Spleen (tissue), 11 donors: Measurements from ENCODE around the gene WDR41. TPM values are rescaled to one million over a fixed set of nuclear protein-coding genes. Genes with fewer than 3 reads are reported as not detected.
"Not testable (repeated sequence)": the region's sequence is repeated elsewhere in the genome, so short reads cannot be mapped to it uniquely, and the experiment has no call there.

Experiments used
- DNase-seq: peaks from one replicate; pipeline ENCODE4 v3.0.0-alpha.2; 2020
- H3K27ac ChIP-seq, 8 donors: fragments of 200-600 bp; sonication (generic) in 7 of 8; 1 replicate in 4 of 8; 2 replicates in 4 of 8; pipeline versions ENCODE4 v1.5.0 to v1.8.0; 2016 to 2021; ENCODE audit warnings: inconsistent platforms in 4 of 8, mild to moderate bottlenecking in 4 of 8, moderate library complexity in 1 of 8
- H3K27me3 ChIP-seq, 7 donors: fragments of 200-600 bp; sonication (generic) in 6 of 7; replicated peaks in 1 of 7; 1 replicate in 4 of 7; 2 replicates in 3 of 7; pipeline versions ENCODE4 v1.5.0 to v1.8.0; 2016 to 2021; ENCODE audit warnings: inconsistent platforms in 3 of 7, mild to moderate bottlenecking in 1 of 7
- H3K36me3 ChIP-seq, 6 donors: fragments of 200-600 bp; sonication (generic) in 5 of 6; 1 replicate in 4 of 6; 2 replicates in 2 of 6; pipeline versions ENCODE4 v1.5.0 to v1.8.0; 2016 to 2021; ENCODE audit warnings: inconsistent platforms in 2 of 6
- H3K4me1 ChIP-seq, 6 donors: fragments of 200-600 bp; sonication (generic) in 5 of 6; 1 replicate in 3 of 6; 2 replicates in 3 of 6; pipeline versions ENCODE4 v1.5.0 to v1.8.0; 2016 to 2021; ENCODE audit warnings: inconsistent platforms in 3 of 6
- H3K4me3 ChIP-seq, 8 donors: fragments of 200-600 bp; sonication (generic) in 7 of 8; 1 replicate in 4 of 8; 2 replicates in 4 of 8; pipeline versions ENCODE4 v1.5.0 to v1.8.0; 2016 to 2021; ENCODE audit warnings: inconsistent platforms in 4 of 8, mild to moderate bottlenecking in 4 of 8, moderate library complexity in 2 of 8
- H3K9me3 ChIP-seq, 8 donors: fragments of 200-600 bp; sonication (generic) in 7 of 8; 1 replicate in 4 of 8; 2 replicates in 4 of 8; pipeline versions ENCODE4 v1.5.0 to v1.8.0; 2016 to 2021; ENCODE audit warnings: inconsistent platforms in 4 of 8
- POLR2A ChIP-seq, 3 donors: fragments of 450-650 bp; IDR thresholded peaks; one replicate each; pipeline ENCODE4 v1.5.1; 2017; ENCODE audit warnings: antibody characterized with exemption in 3 of 3, mild to moderate bottlenecking in 1 of 3
- POLR2AphosphoS5 ChIP-seq, 3 donors: sonication (generic); formaldehyde crosslinking; IDR thresholded peaks; one replicate each; pipeline ENCODE4 v1.5.1; 2017; ENCODE audit warnings: antibody characterized with exemption in 3 of 3
- WGBS, 5 donors: extraction: QIAGEN DNeasy Blood & Tissue Kit in 3 of 5; methylation state at CpG; one replicate each; pipeline versions ENCODE4 v1.1.5 to v1.1.7; 2013 to 2018; 5-methylcytosine and 5-hydroxymethylcytosine counted together
- intact Hi-C: fragments of 100-400 bp; cut with DNase I; formaldehyde crosslinking; loops from one replicate; pipeline ENCODE4 v1.15.0; 2023; ENCODE audit warnings: low total_unique reads
- polyA plus RNA-seq, 3 donors: library from polyadenylated mRNA; stranded (reverse); fragments of 200-250 nt; gene quantifications; one replicate each; pipeline ENCODE4 v1.2.1, GENCODE V29; 2013
- total RNA-seq, 7 donors: library from RNA; depleted of rRNA in 3 of 7; stranded (reverse); fragments of >200 nt in 3 of 7; fragmentation: NEBNext Ultra II Directional in 4 of 7; extraction: Animal tissue kit (Norgen Biotek cat#: 25700) in 4 of 7; gene quantifications; one replicate each; pipeline versions ENCODE4 v1.1.0 to v1.2.1, GENCODE V29; 2016 to 2021
- TF ChIP-seq, protein P1 (sequence below), 11 experiments: fragments of 200-600 bp in 7 of 11; fragments of 450-650 bp in 4 of 11; sonication (generic) in 4 of 11; IDR thresholded peaks in 8 of 11; conservative IDR thresholded peaks in 3 of 11; 1 replicate in 7 of 11; 2 replicates in 4 of 11; pipeline versions ENCODE4 v1.4.0 to v1.8.0; 2016 to 2021; ENCODE audit warnings: antibody characterized with exemption in 11 of 11, inconsistent platforms in 4 of 11, mild to moderate bottlenecking in 1 of 11
- donor health status: healthy with polysubstance abuse.
- donor health status: DM: no; HTN: no; CAD: no; lungs with moderate emphysema.
- donor health status: DM: no; HTN: no; CAD: no.
- donor health status: Bipolar disorder and iron deficiency.
- donor health status: healthy.
- donor health status: DM: no; HTN: no; CAD: no.
- donor health status: DM: yes; HTN: yes; CAD: no.

Gene WDR41
- total and polyA plus RNA-seq, 10 donors = 11.0 to 54.0 (median 35.7) TPM

DNA sequence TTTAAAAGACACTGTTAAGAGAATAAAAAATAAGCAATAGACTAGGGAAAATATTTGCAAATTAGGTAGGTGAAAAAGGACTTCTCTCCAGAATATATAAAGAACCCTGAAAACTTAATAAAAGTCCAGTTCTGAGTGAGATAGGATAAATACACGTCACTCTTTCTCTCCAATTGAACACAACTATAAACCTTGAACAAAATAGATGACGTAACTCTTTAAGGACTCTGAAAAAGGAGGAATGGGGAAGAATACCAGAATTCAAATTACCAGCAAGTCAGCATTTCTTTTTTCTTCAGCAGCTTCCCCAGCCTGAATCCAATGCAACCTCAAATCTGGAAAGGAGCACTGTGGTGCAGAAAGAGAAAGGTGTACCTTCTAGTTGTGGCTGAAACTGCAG, 6.8 kb upstream of the WDR41 start:
- WGBS, 5 donors = 77 to 90% (median 80%) methylated on average over 2 of the region's 2 CpGs
- Histone ChIP-seq H3K27ac (no peak overlapping the region), H3K9me3 (peaks cover 0 to 20% (median 6%) of the 10 kb centered on the region in 8 donors), H3K36me3 (no peaks in the 10 kb centered on the region), H3K4me3 (no peak overlapping the region), H3K4me1 (no peaks in the 10 kb centered on the region), H3K27me3 (no peaks in the 10 kb centered on the region)
- intact Hi-C loops = no loop called here
- DNase-seq = no peak
- TF ChIP-seq POLR2AphosphoS5 (IDR thresholded peaks at IDR 0.05) (no peak), POLR2A (IDR thresholded peaks at IDR 0.05) (no peak)
- TF ChIP-seq, protein P1, sequence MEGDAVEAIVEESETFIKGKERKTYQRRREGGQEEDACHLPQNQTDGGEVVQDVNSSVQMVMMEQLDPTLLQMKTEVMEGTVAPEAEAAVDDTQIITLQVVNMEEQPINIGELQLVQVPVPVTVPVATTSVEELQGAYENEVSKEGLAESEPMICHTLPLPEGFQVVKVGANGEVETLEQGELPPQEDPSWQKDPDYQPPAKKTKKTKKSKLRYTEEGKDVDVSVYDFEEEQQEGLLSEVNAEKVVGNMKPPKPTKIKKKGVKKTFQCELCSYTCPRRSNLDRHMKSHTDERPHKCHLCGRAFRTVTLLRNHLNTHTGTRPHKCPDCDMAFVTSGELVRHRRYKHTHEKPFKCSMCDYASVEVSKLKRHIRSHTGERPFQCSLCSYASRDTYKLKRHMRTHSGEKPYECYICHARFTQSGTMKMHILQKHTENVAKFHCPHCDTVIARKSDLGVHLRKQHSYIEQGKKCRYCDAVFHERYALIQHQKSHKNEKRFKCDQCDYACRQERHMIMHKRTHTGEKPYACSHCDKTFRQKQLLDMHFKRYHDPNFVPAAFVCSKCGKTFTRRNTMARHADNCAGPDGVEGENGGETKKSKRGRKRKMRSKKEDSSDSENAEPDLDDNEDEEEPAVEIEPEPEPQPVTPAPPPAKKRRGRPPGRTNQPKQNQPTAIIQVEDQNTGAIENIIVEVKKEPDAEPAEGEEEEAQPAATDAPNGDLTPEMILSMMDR (IDR thresholded peaks at IDR 0.05 in 8 of 11, conservative IDR thresholded peaks at IDR 0.05 in 3 of 11) = no peak

DNA sequence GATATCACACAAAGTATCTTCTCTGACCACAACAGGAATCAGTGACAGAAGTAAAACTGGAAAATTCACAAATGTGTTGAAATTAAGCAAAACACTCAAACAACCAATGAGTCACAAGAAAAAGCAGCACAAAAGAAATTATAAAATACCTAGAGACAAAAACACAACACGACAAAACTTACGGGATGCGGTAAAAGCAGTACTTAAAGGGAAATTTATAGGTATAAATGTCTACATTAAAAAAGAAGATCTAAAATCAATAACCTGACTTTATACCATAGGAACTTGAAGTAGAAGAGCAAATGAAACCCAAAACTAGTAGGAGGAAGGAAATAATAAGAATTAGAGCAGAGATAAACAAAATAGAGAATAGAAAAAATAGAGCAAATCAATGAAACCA, 2.8 kb upstream of the WDR41 start:
- H3K4me1 ChIP-seq = peaks cover 0 to 22% (median 16%) of the 10 kb centered on the region in 6 donors
- intact Hi-C loops = loop anchor here (5.0 kb wide), 1 partner anchor 353 kb away; no protein-coding TSS in a partner anchor
- H3K9me3 ChIP-seq = no peaks in the 10 kb centered on the region
- no peak for DNase-seq
- no peaks in the 10 kb centered on the region for H3K36me3 ChIP-seq
- no peaks in the 10 kb centered on the region for H3K27me3 ChIP-seq
- H3K27ac ChIP-seq = no peak overlapping the region
- TF ChIP-seq, protein P1 (IDR thresholded peaks at IDR 0.05 in 8 of 11, conservative IDR thresholded peaks at IDR 0.05 in 3 of 11) = no peak
- no peak for TF ChIP-seq POLR2A (IDR thresholded peaks at IDR 0.05)
- no peak for TF ChIP-seq POLR2AphosphoS5 (IDR thresholded peaks at IDR 0.05)
- H3K4me3 ChIP-seq = no peak overlapping the region
- 83 to 95% (median 89%) methylated on average over 3 of the region's 3 CpGs for WGBS, 5 donors

DNA sequence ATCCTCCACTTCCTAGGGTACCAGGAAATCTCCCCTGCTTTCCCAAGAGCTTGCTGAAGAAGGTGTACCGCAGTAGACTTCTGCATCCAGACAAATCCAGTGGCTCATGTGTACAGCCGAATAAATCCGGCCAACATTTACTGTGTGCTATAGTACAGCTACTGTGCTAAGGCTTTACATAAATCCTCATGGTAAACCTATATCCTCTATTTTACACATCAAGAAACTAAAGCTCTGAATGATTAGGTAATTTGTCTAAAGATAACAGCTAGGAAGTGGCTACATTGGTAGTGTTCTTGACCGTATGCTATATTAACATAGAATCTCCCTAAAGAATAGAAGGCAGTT, 511 bp upstream of the WDR41 start:
- TF ChIP-seq POLR2AphosphoS5 (IDR thresholded peaks at IDR 0.05) (no peak), POLR2A (IDR thresholded peaks at IDR 0.05) (no peak)
- TF ChIP-seq, protein P1 (IDR thresholded peaks at IDR 0.05 in 8 of 11, conservative IDR thresholded peaks at IDR 0.05 in 3 of 11) = peak in 4 of 11 experiments; percentile 1 to 58 (median 38)
- Histone ChIP-seq H3K36me3 (peaks cover 0 to 13% (median 0%) of the 10 kb centered on the region in 6 donors), H3K27ac (peak overlapping the region; percentile 93 to 99 (median 96)), H3K9me3 (no peaks in the 10 kb centered on the region), H3K4me1 (peaks cover 0 to 33% (median 17%) of the 10 kb centered on the region in 6 donors), H3K27me3 (no peaks in the 10 kb centered on the region), H3K4me3 (peak overlapping the region in 7 of 8 donors; percentile 59 to 86 (median 73))
- intact Hi-C loops = loop anchor here (5.0 kb wide), 1 partner anchor 350 kb away; no protein-coding TSS in a partner anchor
- WGBS, 5 donors = 41 to 52% (median 48%) methylated on average over 4 of the region's 4 CpGs
- DNase-seq = no peak

DNA sequence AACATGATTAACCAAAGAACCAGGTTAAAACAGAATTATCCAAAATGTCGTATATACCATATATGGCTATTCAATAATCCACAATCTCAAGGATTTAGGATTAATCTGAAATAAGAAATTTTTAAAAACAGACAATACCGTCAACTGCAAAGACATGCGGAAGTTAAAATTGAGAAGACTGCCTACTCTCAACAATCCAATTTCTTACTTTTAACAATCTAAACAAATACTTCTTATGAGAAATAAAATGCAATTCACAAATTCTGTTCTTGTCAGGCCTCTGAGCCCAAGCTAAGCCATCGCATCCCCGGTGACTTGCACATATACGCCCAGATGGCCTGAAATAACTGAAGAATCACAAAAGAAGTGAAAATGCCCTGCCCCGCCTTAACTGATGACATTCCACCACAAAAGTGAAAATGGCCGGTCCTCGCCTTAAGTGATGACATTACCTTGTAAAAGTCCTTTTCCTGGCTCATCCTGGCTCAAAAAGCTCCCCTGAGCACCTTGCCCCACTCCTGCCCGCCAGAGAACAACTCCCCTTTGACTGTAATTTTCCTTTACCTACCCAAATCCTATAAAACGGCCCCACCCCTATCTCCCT, 1.3 kb downstream of the WDR41 start:
- peak overlapping the region; percentile 93 to 99 (median 96) for H3K27ac ChIP-seq
- peak overlapping the region; percentile 59 to 86 (median 73) for H3K4me3 ChIP-seq
- peaks cover 0 to 27% (median 3%) of the 10 kb centered on the region in 6 donors for H3K36me3 ChIP-seq
- not testable (repeated sequence) for H3K27me3 ChIP-seq, H3K9me3 ChIP-seq
- 23 to 29% (median 26%) methylated on average over 11 of the region's 11 CpGs for WGBS, 5 donors
- peaks cover 0 to 33% (median 17%) of the 10 kb centered on the region in 6 donors for H3K4me1 ChIP-seq
- DNase-seq = peak; percentile 68
- intact Hi-C loops = loop anchor here (5.0 kb wide), 1 partner anchor 349 kb away; no protein-coding TSS in a partner anchor
